Natural killer cell (primary cell): ENCODE results near the gene SHISA6. TPM values are rescaled to one million over a fixed set of nuclear protein-coding genes. Genes with fewer than 3 reads are reported as not detected.

Experiments
- ATAC-seq, 3 donors: fragments of 150-1000 bp in 2 of 3; fragments of 200-7000 bp in 1 of 3; cut with Tn5 transposase; 1 replicate in 1 of 3; 2 replicates in 2 of 3; pipeline ENCODE4 v1.10.0; 2021; ENCODE audit warnings: mild to moderate bottlenecking in 2 of 3, moderate library complexity in 2 of 3
- DNase-seq, 2 donors: peaks; one replicate each; pipeline versions ENCODE4 v3.0.0 to v3.0.0-alpha.2; 2013 to 2021; ENCODE audit warnings: mixed read lengths in 1 of 2
- H3K27ac ChIP-seq: one replicate; pipeline ENCODE4 v1.5.1; 2013; ENCODE audit warnings: mild to moderate bottlenecking, low read length
- H3K27me3 ChIP-seq: one replicate; pipeline ENCODE4 v1.6.1; 2013; ENCODE audit warnings: low read length; ENCODE audit not compliant: control insufficient read depth, insufficient read depth
- H3K36me3 ChIP-seq: one replicate; pipeline ENCODE4 v1.6.1; 2013; ENCODE audit warnings: low read length; ENCODE audit not compliant: control insufficient read depth, insufficient read depth
- H3K4me1 ChIP-seq: one replicate; pipeline ENCODE4 v1.6.1; 2013; ENCODE audit warnings: low read length; ENCODE audit not compliant: control insufficient read depth, insufficient read depth
- H3K4me3 ChIP-seq: one replicate; pipeline ENCODE4 v1.5.1; 2013; ENCODE audit warnings: low read length
- H3K9me3 ChIP-seq: one replicate; pipeline ENCODE4 v1.6.1; 2013; ENCODE audit warnings: low read length; ENCODE audit not compliant: control insufficient read depth, insufficient read depth
- H3K27ac Mint-ChIP-seq, 2 donors: one replicate each; pipeline ENCODE4 v1.8.0; 2022; ENCODE audit warnings: mild to moderate bottlenecking in 2 of 2, mixed read lengths in 2 of 2, moderate library complexity in 1 of 2
- H3K27me3 Mint-ChIP-seq, 2 donors: one replicate each; pipeline ENCODE4 v1.8.0; 2022; ENCODE audit warnings: low read depth in 2 of 2, mixed read lengths in 2 of 2
- H3K36me3 Mint-ChIP-seq: one replicate; pipeline ENCODE4 v1.8.0; 2022; ENCODE audit warnings: mixed read lengths
- H3K4me1 Mint-ChIP-seq, 2 donors: one replicate each; pipeline ENCODE4 v1.8.0; 2022; ENCODE audit warnings: mixed read lengths in 2 of 2
- H3K4me3 Mint-ChIP-seq: one replicate; pipeline ENCODE4 v1.8.0; 2022; ENCODE audit warnings: mild to moderate bottlenecking, moderate library complexity, mixed read lengths
- H3K9me3 Mint-ChIP-seq, 2 donors: one replicate each; pipeline ENCODE4 v1.8.0; 2022; ENCODE audit warnings: mixed read lengths in 2 of 2
- CTCF ChIP-seq: fragments of 200-600 bp; IDR thresholded peaks from one replicate; pipeline ENCODE4 v1.8.0; 2022; ENCODE audit warnings: antibody characterized with exemption
- WGBS: methylation state at CpG from one replicate; pipeline ENCODE4 v1.1.7; 2013; ENCODE audit warnings: missing lambda C conversion rate; ENCODE audit not compliant: insufficient coverage; 5-methylcytosine and 5-hydroxymethylcytosine counted together
- intact Hi-C: fragments of 100-400 bp; cut with micrococcal nuclease; formaldehyde crosslinking; loops from one replicate; pipeline ENCODE4 v1.14.2; 2022
- total RNA-seq, 4 donors: library from RNA; stranded (reverse); fragments of 120-200 nt in 1 of 4; gene quantifications; one replicate each; pipeline versions ENCODE4 v1.2.3 to v1.2.4, GENCODE V29; 2013 to 2022

Gene SHISA6
- total RNA-seq, 3 donors from 2014 or later (not counting 1 experiment from before 2014, with no cell fraction given): not detected

GRCh38 chr17:11278992-11279270 lies 37.9 kb downstream of the SHISA6 start:
- Histone ChIP-seq H3K27ac (no peak overlapping the region), H3K4me1 (no peaks in the 10 kb centered on the region), H3K9me3 (peaks cover under 1% of the 10 kb centered on the region), H3K27me3 (no peaks in the 10 kb centered on the region), H3K4me3 (no peak overlapping the region), H3K36me3 (no peaks in the 10 kb centered on the region)
- Mint-ChIP-seq H3K36me3 (no peaks in the 10 kb centered on the region), H3K4me1 (no peaks in the 10 kb centered on the region), H3K9me3 (peaks cover 2 to 4% of the 10 kb centered on the region in 2 donors), H3K27ac (no peak overlapping the region), H3K4me3 (no peak overlapping the region), H3K27me3 (no peaks in the 10 kb centered on the region)
- intact Hi-C loops: loop anchor here (10.0 kb wide), 1 partner anchor 64 kb away; no protein-coding TSS in a partner anchor
- no peak for DNase-seq
- WGBS: 58% methylated on average over 3 of the region's 3 CpGs
- no peak for TF ChIP-seq CTCF
- no peak for ATAC-seq

GRCh38 chr17:11279776-11280344 lies 38.8 kb downstream of the SHISA6 start:
- H3K4me3 ChIP-seq: no peak overlapping the region
- WGBS: 79% methylated on average over 6 of the region's 6 CpGs
- no peak for TF ChIP-seq CTCF
- no peaks in the 10 kb centered on the region for H3K36me3 ChIP-seq
- no peaks in the 10 kb centered on the region for H3K4me1 Mint-ChIP-seq
- no peaks in the 10 kb centered on the region for H3K27me3 ChIP-seq
- ATAC-seq (no peak), DNase-seq (no peak)
- no peak overlapping the region for H3K27ac Mint-ChIP-seq
- no peaks in the 10 kb centered on the region for H3K4me1 ChIP-seq
- H3K9me3 ChIP-seq: no peaks in the 10 kb centered on the region
- no peak overlapping the region for H3K4me3 Mint-ChIP-seq
- H3K27me3 Mint-ChIP-seq: peaks cover 0 to 3% of the 10 kb centered on the region in 2 donors
- H3K27ac ChIP-seq: no peak overlapping the region
- H3K9me3 Mint-ChIP-seq: peaks cover 6% of the 10 kb centered on the region in 2 donors
- no peaks in the 10 kb centered on the region for H3K36me3 Mint-ChIP-seq
- intact Hi-C loops: loop anchor here (10.0 kb wide), 1 partner anchor 65 kb away; no protein-coding TSS in a partner anchor

- H3K36me3 Mint-ChIP-seq: no peaks in the 10 kb centered on the region
- no peaks in the 10 kb centered on the region for H3K9me3 ChIP-seq
- H3K27me3 Mint-ChIP-seq: peaks cover 0 to 3% of the 10 kb centered on the region in 2 donors
- no peak for DNase-seq
- no peaks in the 10 kb centered on the region for H3K36me3 ChIP-seq
- no peak overlapping the region for H3K4me3 Mint-ChIP-seq
- H3K9me3 Mint-ChIP-seq: peaks cover 6 to 12% of the 10 kb centered on the region in 2 donors
- no peak overlapping the region for H3K27ac ChIP-seq
- no peak overlapping the region for H3K4me3 ChIP-seq
- no peak for TF ChIP-seq CTCF
- WGBS: 85% methylated on average over 1 of the region's 2 CpGs
- no peak for ATAC-seq
- H3K27me3 ChIP-seq: no peaks in the 10 kb centered on the region
- no peak overlapping the region for H3K27ac Mint-ChIP-seq
- no peaks in the 10 kb centered on the region for H3K4me1 Mint-ChIP-seq
- intact Hi-C loops: no loop called here
- no peaks in the 10 kb centered on the region for H3K4me1 ChIP-seq
These were observed 41.6 kb downstream of the SHISA6 start for GRCh38 chr17:11282586-11282985.

GRCh38 chr17:11284811-11285210 lies 43.8 kb downstream of the SHISA6 start:
- 48% methylated on average over 1 of the region's 1 CpG for WGBS
- Histone ChIP-seq H3K4me1 (no peaks in the 10 kb centered on the region), H3K4me3 (no peak overlapping the region), H3K36me3 (no peaks in the 10 kb centered on the region), H3K27me3 (no peaks in the 10 kb centered on the region), H3K27ac (no peak overlapping the region), H3K9me3 (no peaks in the 10 kb centered on the region)
- TF ChIP-seq CTCF: no peak
- peaks cover 0 to 3% of the 10 kb centered on the region in 2 donors for H3K27me3 Mint-ChIP-seq
- no peaks in the 10 kb centered on the region for H3K36me3 Mint-ChIP-seq
- no peak overlapping the region for H3K4me3 Mint-ChIP-seq
- H3K9me3 Mint-ChIP-seq: peaks cover 4 to 10% of the 10 kb centered on the region in 2 donors
- no peak for ATAC-seq
- no peaks in the 10 kb centered on the region for H3K4me1 Mint-ChIP-seq
- DNase-seq: no peak
- intact Hi-C loops: no loop called here
- H3K27ac Mint-ChIP-seq: no peak overlapping the region
